Activated CD8-positive, alpha-beta T cell treated with anti-CD3 and anti-CD28 coated beads, Interleukin-2, amount 10 ng/mL, durations not matched to agents 7 days and 5 days (primary cell): ENCODE results near the gene CDK11A. TPM values are rescaled to one million over a fixed set of nuclear protein-coding genes. Genes with fewer than 3 reads are reported as not detected.
"Not testable (repeated sequence)": the region's sequence is repeated elsewhere in the genome, so short reads cannot be mapped to it uniquely, and the experiment has no call there.

Experiments
- ATAC-seq: fragments of 150-1000 bp; cut with Tn5 transposase; one replicate; pipeline ENCODE4 v1.10.0; 2021; ENCODE audit warnings: moderate library complexity
- CTCF ChIA-PET: fragments of 350-600 bp; sonication (Branson Sonifier 250); formaldehyde crosslinking; loops from one replicate; lab custom pipeline; 2021; ENCODE audit warnings: antibody characterized with exemption; lab: Charles Lee
- POLR2A ChIA-PET: fragments of 350-600 bp; sonication (Branson Sonifier 250); formaldehyde crosslinking; loops from one replicate; lab custom pipeline; 2021; ENCODE audit warnings: antibody characterized with exemption; lab: Charles Lee
- DNase-seq: peaks from one replicate; pipeline ENCODE4 v3.0.0-alpha.2; 2020
- H3K27ac Mint-ChIP-seq: one replicate; pipeline ENCODE4 v1.8.0; 2021; ENCODE audit warnings: mild to moderate bottlenecking, mixed read lengths
- H3K27me3 Mint-ChIP-seq: one replicate; pipeline ENCODE4 v1.8.0; 2021; ENCODE audit warnings: low read depth, mixed read lengths
- H3K36me3 Mint-ChIP-seq: one replicate; pipeline ENCODE4 v1.8.0; 2021; ENCODE audit warnings: low read depth, mixed read lengths
- H3K4me1 Mint-ChIP-seq: one replicate; pipeline ENCODE4 v1.8.0; 2021; ENCODE audit warnings: low read depth, mixed read lengths
- H3K4me3 Mint-ChIP-seq: one replicate; pipeline ENCODE4 v1.8.0; 2021; ENCODE audit warnings: mild to moderate bottlenecking, mixed read lengths
- H3K9me3 Mint-ChIP-seq: one replicate; pipeline ENCODE4 v1.8.0; 2022; ENCODE audit warnings: mixed read lengths; ENCODE audit not compliant: insufficient read depth
- total RNA-seq, 2 experiments: library from RNA; stranded (reverse); gene quantifications; one replicate each; pipeline ENCODE4 v1.2.3, GENCODE V29; 2021

CDK11A gene
- total RNA-seq, 2 experiments from 2014 or later, result 83.6 to 85.8 TPM

DNA sequence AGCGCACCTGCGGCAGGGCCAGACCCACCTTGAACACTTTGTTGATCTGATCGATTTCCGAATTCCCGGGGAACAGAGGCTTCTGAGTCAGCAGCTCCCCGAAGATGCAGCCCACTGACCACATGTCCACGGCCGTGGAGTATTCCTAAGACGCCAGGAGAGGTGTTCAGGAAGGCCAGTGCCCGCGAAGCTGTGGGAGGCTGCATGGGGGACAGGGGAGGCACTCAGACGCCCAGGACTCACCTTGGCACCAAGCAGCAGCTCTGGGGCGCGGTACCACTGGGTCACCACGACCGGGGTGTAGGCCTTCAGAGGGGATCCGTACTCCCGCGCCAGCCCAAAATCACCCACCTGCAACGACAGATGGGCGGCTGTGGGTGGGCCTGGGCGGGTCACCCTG lies 20.4 kb downstream of the CDK11A start:
- ChIA-PET CTCF (no interaction called here), POLR2A (no interaction called here)
- no peak for DNase-seq
- no peaks in the 10 kb centered on the region for H3K4me1 Mint-ChIP-seq
- no peak for ATAC-seq
- no peaks in the 10 kb centered on the region for H3K27me3 Mint-ChIP-seq
- H3K9me3 Mint-ChIP-seq, result no peaks in the 10 kb centered on the region
- peaks cover 7% of the 10 kb centered on the region for H3K36me3 Mint-ChIP-seq
- no peak overlapping the region for H3K27ac Mint-ChIP-seq
- no peak overlapping the region for H3K4me3 Mint-ChIP-seq

GRCh38 chr1:1702506-1702905 lies 21.7 kb downstream of the CDK11A start:
- H3K27me3 Mint-ChIP-seq, DNase-seq, POLR2A ChIA-PET, H3K4me1 Mint-ChIP-seq, ATAC-seq, CTCF ChIA-PET, H3K36me3 Mint-ChIP-seq, H3K9me3 Mint-ChIP-seq, H3K4me3 Mint-ChIP-seq, H3K27ac Mint-ChIP-seq: not testable (repeated sequence)

- H3K27me3 Mint-ChIP-seq, H3K4me3 Mint-ChIP-seq, H3K4me1 Mint-ChIP-seq, H3K9me3 Mint-ChIP-seq, ATAC-seq, H3K27ac Mint-ChIP-seq, CTCF ChIA-PET, DNase-seq, H3K36me3 Mint-ChIP-seq, POLR2A ChIA-PET: not testable (repeated sequence)
These were observed 23.6 kb downstream of the CDK11A start for GRCh38 chr1:1700557-1700956.

DNA sequence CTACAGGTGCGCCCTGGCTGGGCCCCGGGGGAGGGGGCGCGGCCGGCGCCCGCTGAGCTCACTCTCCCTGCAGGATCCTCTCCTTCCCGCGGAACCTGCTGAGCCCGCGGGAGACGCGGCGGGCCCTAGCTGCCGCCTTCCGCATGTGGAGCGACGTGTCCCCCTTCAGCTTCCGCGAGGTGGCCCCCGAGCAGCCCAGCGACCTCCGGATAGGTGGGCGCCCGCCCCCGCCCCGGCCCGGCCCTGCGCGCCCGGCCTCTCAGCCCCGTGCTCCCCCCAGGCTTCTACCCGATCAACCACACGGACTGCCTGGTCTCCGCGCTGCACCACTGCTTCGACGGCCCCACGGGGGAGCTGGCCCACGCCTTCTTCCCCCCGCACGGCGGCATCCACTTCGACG lies 24.1 kb downstream of the CDK11A start:
- CTCF ChIA-PET, H3K9me3 Mint-ChIP-seq, H3K4me1 Mint-ChIP-seq, H3K4me3 Mint-ChIP-seq, H3K27me3 Mint-ChIP-seq, H3K36me3 Mint-ChIP-seq, POLR2A ChIA-PET, H3K27ac Mint-ChIP-seq, DNase-seq: not testable (repeated sequence)
- ATAC-seq, result peak; percentile 37

DNA sequence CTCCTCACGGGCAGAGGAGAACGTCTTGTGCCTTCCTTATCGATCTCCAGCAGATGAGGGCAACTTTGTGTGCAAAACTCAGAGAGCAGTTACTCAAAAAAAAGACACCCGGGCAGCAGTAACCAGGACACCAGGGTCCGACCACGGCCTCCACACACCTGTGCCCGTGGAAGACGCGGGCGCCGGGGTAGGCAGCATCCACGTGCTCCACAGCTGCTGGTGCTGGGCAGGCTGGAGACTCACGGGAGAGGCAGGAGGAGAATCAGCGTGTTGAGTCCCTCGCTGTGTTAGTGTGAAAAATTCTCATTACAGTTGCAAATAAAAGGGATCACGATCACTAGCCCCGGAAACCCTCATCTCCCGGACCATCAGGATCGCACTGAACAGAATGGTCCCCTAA lies 25.1 kb downstream of the CDK11A start:
- H3K27me3 Mint-ChIP-seq, ATAC-seq, H3K27ac Mint-ChIP-seq, DNase-seq, H3K4me1 Mint-ChIP-seq, H3K36me3 Mint-ChIP-seq, CTCF ChIA-PET, H3K9me3 Mint-ChIP-seq, POLR2A ChIA-PET, H3K4me3 Mint-ChIP-seq: not testable (repeated sequence)

DNA sequence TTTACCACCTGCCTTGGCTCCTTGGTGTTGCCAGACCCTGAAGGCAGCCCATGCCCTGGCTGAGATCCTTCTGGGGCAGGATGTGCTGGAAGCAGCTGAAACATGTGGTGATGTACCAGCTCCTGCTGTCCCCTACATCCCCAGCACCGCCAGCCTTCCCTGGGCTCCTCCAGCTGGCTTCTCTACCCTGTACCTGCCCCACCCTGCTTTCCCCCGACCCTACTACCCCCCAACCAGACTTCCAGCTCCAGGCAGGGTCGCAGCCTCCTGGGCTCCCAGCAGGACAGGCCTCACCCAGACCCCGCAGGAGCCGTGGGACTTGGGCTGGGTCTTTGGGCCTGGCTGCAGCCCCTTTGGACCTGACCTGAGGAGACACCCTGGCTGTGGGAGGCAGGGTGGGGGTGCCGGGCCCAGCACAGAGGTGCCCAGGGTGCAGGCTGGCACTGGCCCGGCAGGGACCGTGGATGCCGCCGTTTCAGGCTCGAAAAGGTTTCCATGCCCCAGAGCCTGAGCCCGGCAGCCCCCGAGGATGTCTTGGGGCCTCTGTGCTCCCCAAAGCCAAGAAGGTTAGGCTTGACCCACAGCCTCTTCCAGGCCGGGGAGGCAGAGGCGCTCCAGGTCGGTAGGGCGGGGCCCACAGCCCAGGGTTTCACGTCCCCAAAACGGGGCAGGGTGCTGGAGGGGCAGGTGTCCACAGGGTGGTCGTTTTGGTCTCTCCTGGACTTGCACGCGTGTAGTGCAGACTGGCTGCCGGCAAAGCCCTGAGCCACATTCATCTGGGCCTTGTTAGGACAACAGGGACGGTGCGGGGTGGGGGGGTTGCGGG lies 26.6 kb downstream of the CDK11A start:
- H3K4me3 Mint-ChIP-seq, H3K27me3 Mint-ChIP-seq, H3K27ac Mint-ChIP-seq, H3K36me3 Mint-ChIP-seq, POLR2A ChIA-PET, H3K4me1 Mint-ChIP-seq, ATAC-seq, H3K9me3 Mint-ChIP-seq, DNase-seq, CTCF ChIA-PET: not testable (repeated sequence)

- ATAC-seq, H3K36me3 Mint-ChIP-seq, H3K4me1 Mint-ChIP-seq, H3K4me3 Mint-ChIP-seq, H3K27me3 Mint-ChIP-seq, DNase-seq, H3K9me3 Mint-ChIP-seq, POLR2A ChIA-PET, CTCF ChIA-PET, H3K27ac Mint-ChIP-seq: not testable (repeated sequence)
These were observed 27.5 kb downstream of the CDK11A start for GRCh38 chr1:1696431-1697357.

GRCh38 chr1:1692714-1693647 lies 31.2 kb downstream of the CDK11A start, which contains the start of gene SLC35E2B:
SLC35E2B (minus strand) TSS chr1:1692795; CDS start chr1:1676699, 16,096 bp downstream.
- CTCF ChIA-PET, H3K4me1 Mint-ChIP-seq, H3K9me3 Mint-ChIP-seq, POLR2A ChIA-PET, H3K27me3 Mint-ChIP-seq: not testable (repeated sequence)
- Mint-ChIP-seq H3K4me3 (peak within 1 kb of the TSS; percentile 73), H3K27ac (peak within 1 kb of the TSS; percentile 90), H3K36me3 (peaks cover 10% of the 10 kb centered on the region)
- DNase-seq (peak; percentile 91), ATAC-seq (peak; percentile 84)

DNA sequence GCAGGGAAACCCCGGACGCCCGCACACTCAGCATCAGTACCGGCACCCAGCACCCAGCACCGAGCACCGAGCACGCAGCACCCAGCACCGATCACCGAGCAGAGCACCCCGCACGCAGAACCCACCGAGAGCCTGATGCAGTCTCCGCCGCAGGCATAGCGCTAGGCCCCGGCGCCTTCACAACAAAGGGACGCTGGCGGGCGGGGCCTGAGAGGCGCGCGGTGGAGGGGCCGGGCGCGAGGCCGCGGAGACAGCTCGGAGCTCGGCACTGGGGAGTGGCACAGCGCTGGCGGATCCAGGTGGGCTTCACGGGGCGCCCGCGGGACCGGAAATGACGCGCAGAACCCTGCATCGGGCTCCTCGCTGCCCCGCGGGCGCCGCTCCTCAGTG lies 31.8 kb downstream of the CDK11A start:
- H3K9me3 Mint-ChIP-seq, POLR2A ChIA-PET, H3K4me1 Mint-ChIP-seq, H3K27me3 Mint-ChIP-seq, CTCF ChIA-PET: not testable (repeated sequence)
- Mint-ChIP-seq H3K36me3 (peaks cover 12% of the 10 kb centered on the region), H3K4me3 (peak overlapping the region; percentile 73), H3K27ac (peak overlapping the region; percentile 46)
- ATAC-seq (peak; percentile 74), DNase-seq (peak; percentile 80)

- ATAC-seq, H3K27ac Mint-ChIP-seq, H3K9me3 Mint-ChIP-seq, POLR2A ChIA-PET, CTCF ChIA-PET, H3K4me3 Mint-ChIP-seq, H3K27me3 Mint-ChIP-seq, DNase-seq, H3K4me1 Mint-ChIP-seq: not testable (repeated sequence)
- peaks cover 12% of the 10 kb centered on the region for H3K36me3 Mint-ChIP-seq
These were observed 32.7 kb downstream of the CDK11A start for GRCh38 chr1:1691443-1691842.

GRCh38 chr1:1689526-1689925 lies 34.6 kb downstream of the CDK11A start:
- CTCF ChIA-PET, result interaction anchor here (1.2 kb wide), 1 partner anchor 11 kb away, joined by 3 read pairs; no protein-coding TSS in a partner anchor
- H3K36me3 Mint-ChIP-seq, result peaks cover 14% of the 10 kb centered on the region
- H3K4me3 Mint-ChIP-seq, POLR2A ChIA-PET, H3K9me3 Mint-ChIP-seq, ATAC-seq, DNase-seq, H3K27ac Mint-ChIP-seq, H3K27me3 Mint-ChIP-seq, H3K4me1 Mint-ChIP-seq: not testable (repeated sequence)
